MM.1S (cell line): ENCODE data around the gene CREB3L4.

Source experiments
- EZH2 ChIP-seq: fragments of 300-600 bp; sonication (generic); optimal IDR thresholded peaks from 2 replicates; pipeline ENCODE3; 2017; ENCODE audit warnings: low read depth, mild to moderate bottlenecking, antibody characterized with exemption, low read length, mixed read lengths
- TF ChIP-seq, protein P1 (sequence below): fragments of 300-600 bp; sonication (generic); IDR thresholded peaks from 2 replicates; pipeline ENCODE4 v1.5.1; 2016; ENCODE audit warnings: antibody characterized with exemption, low read length, mixed read lengths

- TF ChIP-seq, protein P1, sequence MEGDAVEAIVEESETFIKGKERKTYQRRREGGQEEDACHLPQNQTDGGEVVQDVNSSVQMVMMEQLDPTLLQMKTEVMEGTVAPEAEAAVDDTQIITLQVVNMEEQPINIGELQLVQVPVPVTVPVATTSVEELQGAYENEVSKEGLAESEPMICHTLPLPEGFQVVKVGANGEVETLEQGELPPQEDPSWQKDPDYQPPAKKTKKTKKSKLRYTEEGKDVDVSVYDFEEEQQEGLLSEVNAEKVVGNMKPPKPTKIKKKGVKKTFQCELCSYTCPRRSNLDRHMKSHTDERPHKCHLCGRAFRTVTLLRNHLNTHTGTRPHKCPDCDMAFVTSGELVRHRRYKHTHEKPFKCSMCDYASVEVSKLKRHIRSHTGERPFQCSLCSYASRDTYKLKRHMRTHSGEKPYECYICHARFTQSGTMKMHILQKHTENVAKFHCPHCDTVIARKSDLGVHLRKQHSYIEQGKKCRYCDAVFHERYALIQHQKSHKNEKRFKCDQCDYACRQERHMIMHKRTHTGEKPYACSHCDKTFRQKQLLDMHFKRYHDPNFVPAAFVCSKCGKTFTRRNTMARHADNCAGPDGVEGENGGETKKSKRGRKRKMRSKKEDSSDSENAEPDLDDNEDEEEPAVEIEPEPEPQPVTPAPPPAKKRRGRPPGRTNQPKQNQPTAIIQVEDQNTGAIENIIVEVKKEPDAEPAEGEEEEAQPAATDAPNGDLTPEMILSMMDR = no peak
- no peak for TF ChIP-seq EZH2
These were observed 52.2 kb downstream of the CREB3L4 start for GRCh38 chr1:154019940-154020339.
